GM18868 (cell line): Measurements from ENCODE around the gene GRID2IP.

Source experiments
- ATAC-seq: cut with Tn5 transposase; IDR thresholded peaks from one replicate; pipeline ENCODE4 v1.9.1; 2021; ENCODE audit warnings: mild to moderate bottlenecking, moderate library complexity; ENCODE audit not compliant: unreplicated experiment

The GRID2IP gene

DNA sequence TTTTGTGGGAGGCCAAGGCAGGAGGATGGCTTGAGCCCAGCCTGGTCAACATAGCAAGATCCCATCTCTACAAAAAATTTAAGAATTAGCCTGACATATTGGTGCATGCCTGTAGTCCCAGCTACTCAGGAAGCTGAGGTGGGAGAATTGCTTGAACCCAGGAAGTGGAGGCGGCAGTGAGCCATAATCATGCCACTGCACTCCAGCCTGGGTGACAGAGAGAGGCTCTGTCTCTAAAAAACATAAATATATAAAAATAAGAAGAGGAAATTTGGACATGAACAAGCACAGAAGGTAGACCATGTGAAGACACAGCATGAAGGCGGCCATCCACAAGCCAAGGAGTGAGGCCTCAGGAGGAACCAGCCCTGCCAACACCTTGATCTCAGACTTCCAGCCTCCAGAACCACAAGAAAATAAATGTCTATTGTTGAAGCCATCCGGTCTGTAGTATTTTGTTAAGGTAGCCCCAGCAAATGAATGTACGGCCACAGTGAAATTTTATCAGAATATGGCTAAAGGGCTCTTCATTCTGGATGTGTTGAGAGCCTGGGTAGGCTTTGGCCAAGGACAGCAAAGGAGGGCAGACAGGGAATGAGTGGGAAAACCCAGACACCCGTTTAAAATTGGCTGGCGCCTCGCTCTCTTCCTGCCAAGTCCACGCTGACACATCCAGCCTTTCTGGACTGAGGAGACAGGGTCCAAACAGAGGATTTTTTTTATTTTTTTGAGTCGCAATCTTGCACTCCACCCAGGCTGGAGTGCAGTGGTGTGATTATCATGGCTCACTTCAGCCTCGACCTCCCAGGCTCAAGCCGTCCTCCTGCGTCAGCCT is 12.9 kb upstream of the GRID2IP start:
- ATAC-seq = no peak

DNA sequence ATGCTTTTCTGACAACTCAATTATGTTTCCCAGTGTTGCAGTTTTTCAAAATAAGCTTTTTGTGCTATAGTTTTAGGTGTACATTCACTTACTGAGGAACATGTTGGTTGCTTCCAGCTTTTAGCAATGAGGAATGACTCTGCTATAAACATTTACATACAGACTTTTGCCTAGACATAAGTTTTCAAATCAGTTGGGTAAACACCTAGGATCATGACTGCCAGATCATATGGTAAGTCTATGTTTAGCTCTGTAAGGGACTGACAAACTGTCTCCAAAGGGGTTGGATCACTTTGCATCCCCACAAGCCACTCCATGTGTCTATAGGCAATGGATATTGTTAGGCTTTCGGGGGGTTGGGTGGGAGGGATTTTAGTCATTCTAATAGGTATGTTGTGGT is 10.8 kb upstream of the GRID2IP start:
- ATAC-seq = no peak

DNA sequence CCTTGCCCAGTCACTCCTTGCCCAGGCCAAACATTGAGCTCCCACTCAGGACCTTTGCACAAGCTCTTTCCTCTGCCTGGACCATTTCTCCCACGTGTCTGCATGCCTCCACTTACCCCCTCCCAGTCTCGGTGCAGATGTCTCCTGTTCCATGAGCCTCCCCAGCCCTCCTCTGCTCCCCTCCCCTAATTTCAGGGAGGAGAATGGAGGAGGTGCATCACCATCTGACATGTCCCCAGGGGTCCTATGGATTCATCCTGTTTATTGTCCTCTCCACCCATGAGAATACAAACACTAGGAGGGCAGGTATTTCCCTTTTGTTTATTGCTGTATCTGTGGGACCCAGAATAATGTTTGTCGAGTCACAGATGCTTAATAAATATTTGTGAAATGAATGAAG is 8.6 kb upstream of the GRID2IP start:
- ATAC-seq = no peak

DNA sequence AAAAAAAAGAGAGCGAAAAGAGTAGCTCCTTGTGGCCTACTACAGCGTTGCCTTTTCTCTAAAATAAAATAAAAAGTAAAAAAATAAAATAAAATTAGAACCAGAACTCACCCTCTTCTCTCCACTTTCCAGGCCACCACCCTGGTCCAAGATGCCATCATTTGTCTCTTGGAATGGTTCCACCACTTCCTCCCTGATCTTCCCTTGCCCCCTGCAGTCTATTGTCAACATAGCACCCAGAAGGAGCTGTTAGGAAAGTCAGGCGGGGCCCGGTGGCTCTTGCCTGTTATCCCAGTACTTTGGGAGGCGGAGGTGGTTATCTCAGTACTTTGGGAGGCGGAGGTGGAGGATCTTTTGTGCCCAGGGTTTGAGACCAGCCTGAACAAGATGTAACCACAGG is 7.6 kb upstream of the GRID2IP start:
- ATAC-seq = peak; percentile 47

DNA sequence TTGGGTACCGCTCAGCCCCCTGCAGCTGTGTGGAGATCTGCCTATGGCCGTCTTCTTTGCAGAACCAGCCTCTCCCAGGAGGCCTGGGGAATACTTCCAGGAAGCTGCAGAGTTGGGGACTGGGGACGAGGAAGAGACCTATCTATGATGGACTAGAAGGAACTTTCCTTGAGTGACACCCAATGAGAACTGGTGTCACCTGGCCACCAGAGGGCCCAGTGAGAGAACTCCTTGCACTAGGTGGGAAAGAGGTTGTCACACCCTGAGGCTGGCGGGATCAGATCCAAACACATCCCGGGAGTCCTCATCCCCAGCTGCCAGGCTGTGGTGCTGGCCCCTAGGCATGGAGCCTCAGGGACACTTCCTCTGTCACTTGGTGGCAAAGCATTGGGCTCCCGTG is 4.9 kb upstream of the GRID2IP start:
- ATAC-seq = no peak

DNA sequence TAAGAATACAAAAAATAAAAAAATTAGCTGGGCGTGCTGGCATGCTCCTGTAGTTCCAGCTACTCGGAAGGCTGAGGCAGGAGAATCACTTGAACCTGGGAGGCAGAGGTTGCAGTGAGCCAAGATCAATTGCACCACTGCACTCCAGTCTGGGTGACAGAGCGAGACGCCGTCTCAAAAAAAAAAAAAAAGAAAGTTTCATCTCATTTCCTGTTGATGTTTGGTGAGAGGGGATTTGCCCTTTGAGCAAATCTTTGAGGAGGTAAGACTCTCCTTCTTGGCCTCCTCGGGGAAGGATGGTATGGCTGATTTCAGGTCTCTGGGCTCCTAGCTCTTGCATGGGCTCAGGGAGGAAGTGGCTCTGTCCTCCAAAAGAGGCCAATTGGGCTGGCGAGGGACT is 3.6 kb upstream of the GRID2IP start:
- no peak for ATAC-seq

DNA sequence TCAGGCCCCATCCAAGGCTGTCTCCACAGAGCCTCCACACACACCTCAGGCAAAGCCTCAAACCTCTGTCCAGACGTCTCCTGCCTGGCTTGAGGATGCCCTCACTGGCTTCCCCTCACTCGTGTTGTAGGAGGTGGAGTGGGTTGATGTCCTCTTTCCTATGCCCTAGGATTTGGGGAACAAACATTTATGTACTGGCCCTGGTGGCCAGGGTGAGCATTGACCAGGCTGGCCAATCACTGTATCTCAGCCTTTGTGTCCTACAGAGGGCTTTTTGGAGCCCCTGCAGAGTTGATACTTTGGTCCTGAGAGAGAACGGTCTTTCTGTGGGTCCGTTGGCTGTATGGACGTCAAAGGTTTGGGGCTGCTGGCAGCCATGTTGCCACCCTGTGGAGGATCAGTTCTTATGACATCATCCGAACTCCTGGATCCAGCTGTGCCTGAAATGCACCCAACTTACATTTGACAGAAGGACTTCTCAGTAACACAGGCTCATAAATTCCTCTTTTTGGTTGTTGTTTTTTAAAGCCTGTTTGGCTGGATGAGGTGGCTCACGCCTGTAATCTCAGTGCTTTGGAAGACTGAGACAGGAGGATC is 2.3 kb upstream of the GRID2IP start:
- ATAC-seq = no peak

DNA sequence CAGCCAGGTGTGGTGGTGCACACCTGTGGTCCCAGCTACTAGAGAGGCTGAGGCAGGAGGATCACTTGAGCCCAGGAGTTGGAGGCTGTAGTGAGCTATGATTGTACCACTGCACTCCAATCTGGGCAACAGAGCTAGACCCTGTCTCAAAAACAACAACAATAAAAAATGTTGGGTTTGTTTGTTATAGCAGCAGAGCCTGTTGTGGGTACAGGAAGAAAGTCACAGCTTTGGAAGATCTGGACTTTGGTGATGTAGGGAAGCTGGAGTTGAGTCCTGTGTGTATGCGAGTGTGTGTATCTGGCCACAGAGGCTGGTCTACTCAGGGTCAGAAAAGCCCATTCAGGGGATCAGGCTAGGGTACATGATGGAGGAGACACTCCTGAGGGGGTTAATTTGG is 3.9 kb downstream of the GRID2IP start:
- ATAC-seq = no peak

DNA sequence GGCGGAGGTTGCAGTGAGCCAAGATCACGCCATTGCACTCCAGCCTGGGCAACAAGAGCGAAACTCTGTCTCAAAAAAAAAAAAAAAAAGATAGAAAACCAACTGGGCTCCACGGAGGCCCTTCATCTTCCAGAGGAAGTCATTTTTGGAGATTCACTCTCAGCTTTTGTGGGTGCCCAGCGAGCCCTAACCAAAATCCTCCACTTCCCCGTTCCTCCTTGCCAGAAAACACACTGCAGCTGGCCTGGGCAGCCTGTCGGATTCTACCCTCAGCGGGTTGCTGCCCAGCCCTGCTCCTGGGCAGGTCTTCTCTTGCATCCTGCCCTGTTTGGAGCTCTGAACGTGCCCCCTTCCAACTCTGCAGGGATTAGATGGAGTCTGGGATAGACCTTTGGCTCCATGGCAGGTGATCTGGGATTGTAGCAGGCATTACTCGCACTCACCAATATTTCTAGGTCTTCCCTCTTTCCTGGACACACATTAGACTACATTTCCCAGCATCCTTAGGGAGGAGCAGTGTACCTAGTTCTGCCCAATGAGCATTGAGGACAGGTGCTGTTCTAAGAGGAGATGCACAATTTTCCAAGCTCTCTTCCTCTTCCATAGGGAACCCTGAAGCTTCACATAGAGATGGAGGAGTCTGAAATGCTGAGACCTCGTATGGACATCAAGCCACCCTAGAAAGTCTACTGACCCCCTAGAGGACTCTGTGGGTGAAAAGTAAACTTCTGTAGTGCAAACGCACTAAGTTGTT is 4.6 kb downstream of the GRID2IP start:
- no peak for ATAC-seq

DNA sequence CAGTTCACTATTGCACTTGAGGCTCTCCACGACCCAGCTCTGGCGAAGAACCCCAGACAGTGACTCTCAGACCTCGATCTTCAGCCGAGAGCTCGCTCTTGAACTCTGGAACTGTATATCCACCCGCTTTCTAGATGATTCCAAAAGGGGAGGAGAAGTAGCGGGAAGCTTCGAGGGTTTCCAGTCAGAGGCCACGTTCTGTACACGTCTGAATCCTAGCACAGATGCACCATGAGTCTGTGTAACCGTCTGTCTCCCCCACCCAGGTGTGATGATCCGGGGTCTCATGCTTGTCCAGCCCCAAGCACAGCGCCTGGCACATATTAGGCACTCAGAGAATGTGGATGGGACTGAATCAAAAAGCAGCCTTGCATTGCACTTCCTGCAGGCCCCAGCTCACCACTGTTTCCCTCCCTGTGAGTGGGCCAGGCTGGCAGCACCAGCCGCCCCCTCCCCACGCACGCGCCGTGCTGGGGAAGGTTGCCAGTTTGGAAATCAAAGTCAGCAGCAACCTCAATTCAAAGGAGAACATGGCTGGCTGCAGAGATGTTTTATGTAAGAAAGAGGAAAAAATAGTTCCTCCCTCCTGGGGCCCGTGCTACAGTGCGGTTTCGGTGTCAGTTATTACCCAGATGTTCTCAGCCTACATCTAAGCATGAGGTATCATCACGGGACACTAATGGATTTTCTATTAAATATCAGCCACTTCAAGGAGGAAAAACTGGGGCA is 5.7 kb downstream of the GRID2IP start:
- ATAC-seq = no peak

DNA sequence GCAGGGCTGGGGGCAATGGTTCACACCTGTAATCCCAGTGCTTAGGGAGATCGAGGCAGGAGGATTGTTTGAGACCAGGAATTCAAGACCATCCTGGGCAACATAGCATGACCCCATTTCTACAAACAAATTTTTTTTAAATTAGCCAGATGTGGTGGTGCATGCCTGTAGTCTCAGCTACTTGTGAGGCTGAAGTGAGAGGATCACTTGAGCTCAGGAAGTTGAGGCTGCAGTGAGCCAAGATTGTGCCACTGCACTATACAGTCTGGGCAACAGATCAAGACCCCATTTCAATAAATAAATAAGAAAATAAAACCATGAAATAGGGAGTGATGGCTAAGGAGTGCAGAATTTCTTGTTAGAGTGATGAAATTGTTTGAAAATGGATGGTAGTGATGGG is 8.9 kb downstream of the GRID2IP start:
- ATAC-seq = no peak

DNA sequence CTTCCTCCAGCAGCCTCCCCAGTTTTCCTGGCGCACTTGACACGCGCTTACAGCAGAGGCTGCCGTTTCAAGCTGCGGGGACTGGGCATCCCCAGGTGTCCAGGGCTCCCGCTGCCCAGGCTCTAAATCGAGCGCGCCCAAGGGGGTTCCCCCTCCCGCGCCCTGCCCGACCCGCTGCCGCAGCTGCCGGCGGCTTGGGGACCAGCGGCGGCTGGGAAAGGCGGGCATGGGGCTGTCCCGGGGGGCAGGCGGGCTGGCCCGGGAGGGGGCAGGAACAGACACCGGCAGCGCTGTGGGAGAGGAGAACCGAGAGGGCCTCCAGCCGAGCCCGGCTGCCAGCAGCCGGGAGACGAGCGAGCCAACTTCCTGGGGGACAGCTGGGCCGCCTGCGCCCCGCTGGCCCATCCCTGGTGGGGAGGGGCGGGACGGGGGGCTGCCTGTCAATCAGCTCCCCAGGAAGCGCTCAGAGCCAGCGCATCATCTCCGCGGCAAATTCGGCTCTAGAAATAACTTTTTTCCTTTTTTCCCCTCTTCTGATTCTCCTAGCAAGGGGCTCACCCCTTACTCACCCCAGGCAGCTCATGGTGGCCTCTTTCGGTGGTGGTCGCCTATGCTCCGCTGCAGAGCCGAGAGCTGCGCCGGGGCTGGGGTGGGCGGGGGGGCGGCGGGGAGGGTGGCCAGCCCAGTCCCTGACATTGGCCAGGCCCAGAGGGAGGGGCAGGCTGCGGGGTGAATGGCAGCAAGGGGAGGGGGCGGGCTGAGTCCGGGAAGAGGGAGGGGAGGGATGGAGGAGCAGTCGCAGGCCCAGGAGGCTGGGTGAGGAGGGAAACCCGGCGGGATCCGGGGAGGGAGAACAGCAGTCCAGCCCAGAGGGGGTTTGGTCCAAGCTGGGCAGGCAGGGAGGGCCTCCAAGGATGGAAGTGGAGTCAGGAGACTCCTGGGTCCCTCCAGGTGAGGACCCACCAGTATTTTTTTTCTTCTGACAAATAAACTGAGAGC is 14.7 kb downstream of the GRID2IP start:
- ATAC-seq = no peak

DNA sequence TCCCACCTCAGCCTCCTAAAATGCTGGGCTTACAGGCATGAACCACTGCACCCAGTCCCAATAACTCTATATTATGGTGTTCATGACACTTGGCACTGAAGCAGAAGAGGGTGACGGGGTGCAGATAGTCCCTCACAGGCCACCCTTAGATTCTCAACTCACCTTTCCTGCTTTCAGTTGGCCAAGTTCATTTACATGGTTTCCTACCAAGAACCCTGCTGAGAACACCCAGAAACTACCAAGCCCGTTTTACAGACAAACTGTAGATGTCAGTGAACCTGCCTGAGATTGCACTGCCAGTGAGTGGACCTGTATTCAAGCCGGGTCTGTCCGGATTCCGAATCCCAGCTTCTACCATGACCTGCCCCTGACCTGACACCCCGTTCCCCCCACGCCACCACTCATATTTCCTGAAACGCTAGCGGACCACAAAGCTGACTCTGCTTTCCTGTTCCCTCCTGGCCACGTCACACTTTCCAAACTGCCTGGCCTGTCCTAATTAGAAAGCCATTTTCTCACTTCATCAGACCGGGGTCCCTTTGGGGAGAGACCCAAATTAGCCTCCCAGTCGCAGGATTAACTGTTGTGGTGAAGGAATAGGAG is 17.3 kb downstream of the GRID2IP start:
- no peak for ATAC-seq

DNA sequence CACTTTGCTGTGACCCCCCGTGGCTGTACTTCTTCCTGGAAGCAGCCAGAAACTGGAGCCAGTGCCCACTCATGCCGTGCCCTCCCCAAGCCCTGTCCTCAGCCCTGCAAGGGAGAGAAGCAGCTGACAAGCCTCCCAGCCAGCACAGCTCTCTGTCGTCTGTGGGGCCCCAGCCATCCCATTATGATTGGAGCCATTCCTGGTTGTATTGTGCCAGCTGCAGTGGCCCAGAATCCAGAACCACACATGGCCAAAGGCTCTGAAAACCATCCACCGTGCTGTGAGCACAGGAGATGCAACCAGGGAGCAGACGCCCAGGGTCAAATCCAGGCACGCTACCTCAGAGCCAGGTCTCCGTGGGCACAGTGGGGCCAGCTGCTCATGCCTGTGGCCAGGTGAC is 18.7 kb downstream of the GRID2IP start:
- no peak for ATAC-seq

DNA sequence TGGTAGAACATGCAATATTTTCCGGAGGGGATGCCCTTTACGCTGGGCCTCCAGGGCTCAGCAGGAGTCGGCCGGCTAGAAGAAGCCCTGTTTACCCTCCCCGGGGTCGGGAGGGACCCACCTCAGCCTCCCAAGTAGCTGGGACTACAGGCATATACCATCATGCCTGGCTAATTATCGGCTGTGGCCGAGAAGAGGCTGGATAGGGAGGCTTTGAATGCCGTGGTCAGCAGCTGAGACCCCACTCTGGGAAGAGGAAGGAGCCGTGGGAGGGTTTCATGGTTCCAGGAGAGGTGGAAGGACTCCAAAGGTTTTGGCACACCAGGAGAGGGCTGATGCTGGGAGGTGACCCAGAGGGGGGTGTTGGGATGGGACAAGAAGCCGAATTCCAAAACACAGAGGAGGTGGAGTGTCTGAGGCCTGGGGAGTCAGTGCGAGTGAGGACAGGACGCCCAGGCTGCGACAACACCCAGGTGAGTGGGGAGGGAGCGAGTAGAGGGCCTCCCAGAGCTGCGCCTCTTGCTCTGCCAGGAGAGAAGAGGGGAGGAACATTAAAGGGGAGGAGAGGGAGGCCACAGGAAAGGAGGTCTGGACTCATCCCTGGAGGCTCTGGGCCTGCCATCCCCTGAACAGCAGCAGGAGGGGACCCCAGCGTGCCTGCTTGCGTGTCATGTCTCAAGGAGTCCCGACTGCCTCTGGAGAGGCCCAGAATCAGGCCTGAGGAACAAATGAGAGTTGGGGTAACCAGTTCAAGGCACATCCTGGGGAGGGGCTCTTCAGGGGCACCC is 19.6 kb downstream of the GRID2IP start:
- no peak for ATAC-seq

DNA sequence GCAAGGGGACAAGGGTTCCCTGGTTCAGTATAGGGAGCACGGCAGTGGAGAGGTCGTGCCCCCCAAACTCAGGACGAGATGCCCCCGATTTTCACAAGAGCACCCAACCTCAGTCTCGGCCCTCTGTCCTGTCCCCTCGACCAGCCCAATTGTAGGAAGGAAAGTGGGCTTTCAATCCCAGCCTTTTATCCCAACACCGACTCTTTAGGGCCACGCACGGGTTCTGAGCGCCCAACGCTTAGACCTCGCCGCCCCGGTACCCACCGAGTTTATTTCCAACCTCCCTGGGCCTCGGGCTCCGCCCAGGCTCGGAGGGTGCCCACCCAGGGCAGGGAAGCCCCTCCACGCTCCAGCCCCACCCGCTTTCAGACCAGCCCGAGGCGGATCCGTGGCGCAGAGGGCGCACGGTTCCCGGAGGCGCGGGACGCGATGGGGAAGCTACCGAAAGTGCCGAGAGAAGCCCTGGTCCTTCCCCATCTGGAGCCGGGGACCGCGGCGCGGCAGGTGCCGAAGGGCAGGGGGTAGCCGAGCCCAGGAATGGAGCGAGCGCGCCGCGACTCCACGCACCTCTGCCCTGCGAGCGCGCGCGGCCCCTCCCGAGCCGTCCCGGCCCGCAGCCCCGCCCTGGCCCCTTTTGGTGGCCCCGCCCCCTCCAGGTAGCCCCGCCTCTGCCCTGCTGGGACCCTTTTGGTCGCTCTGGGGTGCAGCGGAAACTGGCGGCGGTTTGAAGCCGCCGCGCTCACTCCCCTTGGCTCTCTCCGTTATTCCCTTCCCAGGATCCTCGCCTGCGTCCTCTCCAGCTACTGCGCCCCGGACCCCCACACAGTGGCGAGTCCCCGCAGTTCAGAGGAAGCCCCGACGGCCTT is 20.4 kb downstream of the GRID2IP start:
- peak; percentile 53 for ATAC-seq

DNA sequence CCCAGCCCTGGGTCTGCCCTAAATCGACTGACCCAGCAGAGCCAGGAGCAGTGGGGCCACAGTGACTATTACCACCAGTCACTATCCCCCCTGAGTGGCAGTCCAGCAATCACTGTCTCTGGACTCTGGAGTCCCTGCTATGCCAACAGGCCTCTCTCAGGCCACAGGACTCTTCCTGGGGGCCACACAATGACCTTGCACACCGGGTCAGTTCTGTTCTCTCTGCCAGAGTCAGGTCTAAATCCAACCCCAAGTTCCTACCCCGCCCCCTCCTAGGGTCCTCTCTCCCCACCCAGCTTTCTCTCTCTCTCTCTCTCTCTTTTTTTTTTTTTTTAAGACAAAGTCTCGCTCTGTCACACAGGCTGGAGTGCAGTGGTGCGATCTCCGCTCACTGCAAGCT is 21.6 kb downstream of the GRID2IP start:
- ATAC-seq = no peak
